HG02943 (cell line): ENCODE data around the gene SLC25A34.

Experiments used
- ATAC-seq: cut with Tn5 transposase; IDR thresholded peaks from one replicate; pipeline ENCODE4 v1.9.1; 2021; ENCODE audit warnings: mild to moderate bottlenecking, low read depth, moderate library complexity; ENCODE audit not compliant: unreplicated experiment

SLC25A34 gene

DNA sequence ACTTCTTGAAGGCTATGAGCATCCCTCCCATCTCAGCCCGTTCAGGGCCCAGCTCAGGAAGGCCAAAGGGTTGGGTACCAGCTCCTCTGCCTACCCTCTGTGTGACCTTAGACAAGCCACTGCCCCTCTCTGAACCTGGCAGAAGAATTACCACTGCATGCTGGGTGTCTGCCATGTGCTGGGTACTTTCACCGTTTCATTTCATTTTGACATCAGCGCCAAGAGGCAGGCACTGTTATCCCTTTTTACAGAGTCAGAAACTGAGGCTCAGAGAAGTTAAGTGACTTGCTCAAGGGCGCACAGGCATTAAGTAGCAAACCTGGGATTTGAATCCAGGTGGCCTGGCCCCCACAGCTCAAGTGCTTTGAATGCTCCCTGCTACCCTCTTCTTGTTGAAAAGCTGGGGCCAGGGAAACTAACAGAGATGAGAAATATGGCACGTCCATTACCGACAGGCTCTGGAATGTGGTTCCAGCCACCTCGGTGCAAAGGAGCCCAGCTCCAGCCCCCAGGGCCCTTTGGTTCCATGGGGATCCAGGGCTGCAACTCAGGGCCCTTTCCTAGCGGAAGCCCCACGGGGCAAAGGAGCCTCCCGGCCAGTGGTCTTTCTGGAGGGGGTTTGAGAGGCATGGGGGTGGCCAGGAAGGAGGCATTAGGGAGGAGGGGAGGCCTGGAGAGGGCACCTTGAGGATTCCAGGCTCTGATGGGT is 12.8 kb downstream of the SLC25A34 start:
- no peak for ATAC-seq

DNA sequence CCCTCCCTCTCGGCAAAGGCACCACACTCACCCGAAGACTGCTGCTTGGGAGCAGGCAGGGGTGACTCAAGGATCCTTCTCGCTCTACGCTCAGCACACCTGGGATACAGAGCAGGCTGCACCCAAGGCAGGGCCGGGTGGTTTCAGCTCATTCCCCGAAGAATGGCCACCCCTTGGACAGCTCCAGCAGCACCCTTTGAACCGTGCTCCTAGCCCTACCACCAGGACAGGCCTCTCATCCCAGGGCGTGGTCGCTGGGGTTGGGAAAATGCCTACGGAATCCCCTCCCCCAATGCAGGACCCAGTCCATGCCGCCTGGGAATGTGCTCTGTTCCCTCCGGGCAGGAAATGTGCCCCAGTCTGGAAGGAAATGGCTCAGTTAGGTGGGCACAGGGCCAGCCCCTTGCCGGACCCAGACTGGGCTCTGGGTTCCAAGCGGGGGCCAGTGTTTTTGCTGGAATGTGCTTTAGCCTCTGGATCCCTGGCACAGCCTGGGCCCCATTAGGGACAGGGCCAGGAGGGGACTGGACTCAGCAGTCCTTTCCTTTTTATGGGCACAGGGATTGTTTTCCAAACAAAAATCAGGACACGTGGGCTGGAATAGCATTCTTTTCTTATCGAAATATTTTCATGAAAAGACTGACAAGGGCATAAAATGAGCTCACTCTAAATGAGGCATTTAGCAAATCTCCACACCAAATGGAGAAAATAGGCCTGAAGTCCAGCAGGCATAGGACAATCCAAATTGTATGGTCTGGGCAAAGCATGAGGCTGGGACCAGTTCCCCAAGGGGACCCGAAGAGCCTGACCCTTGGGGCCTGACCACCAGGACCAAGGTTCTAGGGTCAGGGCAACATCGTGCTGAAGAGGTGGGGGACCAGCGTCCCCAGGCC is 13.6 kb downstream of the SLC25A34 start:
- no peak for ATAC-seq

- no peak for ATAC-seq
Observed at GRCh38 chr1:15750924-15751323, 14.9 kb downstream of the SLC25A34 start.

DNA sequence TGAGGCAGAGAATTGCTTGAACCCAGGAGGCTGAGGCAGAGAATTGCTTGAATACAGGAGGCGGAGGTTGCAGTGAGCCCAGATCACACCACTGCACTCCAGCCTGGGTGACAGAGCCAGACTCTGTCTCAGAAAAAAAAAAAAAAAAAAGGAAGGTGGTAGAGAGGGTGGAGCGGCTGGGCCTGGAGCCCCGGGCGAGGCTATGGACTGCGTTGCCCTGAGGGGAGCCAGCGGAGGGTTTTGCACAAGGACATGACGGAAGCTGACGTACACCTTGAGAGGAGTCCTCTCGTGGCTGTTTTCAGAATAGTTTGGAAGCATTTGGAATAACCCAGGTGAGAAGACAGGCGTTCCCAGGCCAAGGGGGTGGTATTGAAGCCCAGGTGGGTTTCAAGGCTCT is 15.7 kb downstream of the SLC25A34 start:
- ATAC-seq = no peak

DNA sequence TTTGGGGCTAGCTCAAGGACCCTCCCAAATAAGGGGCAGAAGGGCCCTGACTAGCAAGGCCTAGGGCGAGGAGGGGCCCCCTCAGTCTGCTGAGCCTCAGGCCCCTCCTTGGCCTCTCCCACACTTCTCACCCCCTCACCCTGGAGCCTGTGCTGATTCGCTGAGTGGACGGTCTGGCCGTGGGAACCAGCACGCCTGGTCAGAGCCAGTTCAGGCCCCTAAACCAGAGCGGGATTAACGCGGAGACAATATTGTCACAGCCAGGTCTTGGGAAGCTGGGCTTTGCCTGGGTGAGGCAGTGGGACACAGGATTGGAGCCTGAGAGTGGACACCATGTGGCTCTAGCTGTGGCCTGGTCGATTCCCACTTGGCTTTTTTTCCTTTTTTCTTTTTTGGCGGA is 17.7 kb downstream of the SLC25A34 start:
- no peak for ATAC-seq

GRCh38 chr1:15755021-15755645 is 19.1 kb downstream of the SLC25A34 start:
- no peak for ATAC-seq

DNA sequence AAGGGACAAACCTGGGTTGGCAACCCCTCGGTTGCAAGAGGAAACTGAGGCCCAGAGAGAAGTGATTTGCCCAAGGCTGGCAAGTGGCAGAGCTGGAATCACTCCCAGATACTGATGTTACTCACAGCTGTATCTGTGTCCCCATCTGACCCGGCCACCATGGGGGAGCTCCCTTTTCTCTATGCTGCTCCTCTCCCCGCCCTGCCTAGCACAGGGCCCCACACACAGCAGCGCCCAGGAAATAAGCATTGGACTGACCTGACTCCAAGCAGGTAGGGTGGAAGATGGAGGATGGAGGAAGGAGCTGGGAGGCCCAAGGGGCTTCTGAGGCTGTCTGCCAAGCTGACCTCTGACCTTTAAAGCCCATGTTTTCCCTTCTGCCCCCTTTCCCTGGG is 19.6 kb downstream of the SLC25A34 start:
- ATAC-seq = no peak

DNA sequence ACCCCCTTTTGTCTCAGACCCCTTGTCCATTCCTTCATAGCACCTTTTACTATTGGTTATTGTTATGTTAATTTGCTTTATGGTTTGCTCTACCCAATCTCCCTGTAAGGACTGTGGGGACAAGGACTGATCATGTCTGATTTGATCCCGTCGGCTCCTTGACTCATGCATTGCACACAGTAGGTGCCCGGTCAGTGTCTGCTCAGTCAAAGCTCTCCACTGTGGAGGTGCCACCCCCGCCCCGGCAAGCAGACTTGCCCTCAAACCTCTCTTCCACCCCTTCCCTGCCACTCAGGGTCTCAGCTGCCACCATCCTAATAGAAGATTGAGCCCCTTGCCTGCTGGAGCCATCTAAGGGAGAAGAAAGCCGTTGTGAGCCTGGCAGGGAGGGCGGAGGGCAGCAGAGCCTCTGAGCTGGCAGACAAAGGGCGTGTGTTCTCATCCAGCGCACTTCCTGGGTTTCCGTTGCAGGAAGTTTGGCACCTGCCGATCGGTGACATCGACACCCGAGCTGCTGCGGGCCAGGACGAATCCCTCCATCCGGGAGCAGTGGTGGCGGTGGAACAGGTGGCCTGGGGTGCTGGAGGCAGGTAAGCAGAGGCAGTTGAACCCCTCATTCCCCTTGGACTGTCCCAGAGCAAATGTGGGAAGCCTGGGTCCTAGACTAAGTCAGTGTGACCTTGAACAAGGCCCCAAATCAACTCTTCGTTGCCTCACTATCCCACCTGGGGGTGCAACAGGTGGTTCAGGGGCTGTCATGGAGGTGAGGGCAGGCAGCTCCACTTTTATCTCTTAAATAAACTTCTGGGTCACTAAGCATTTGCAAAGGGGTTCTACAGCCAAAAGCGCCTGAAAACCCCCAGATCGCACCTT is 20.3 kb downstream of the SLC25A34 start:
- no peak for ATAC-seq

DNA sequence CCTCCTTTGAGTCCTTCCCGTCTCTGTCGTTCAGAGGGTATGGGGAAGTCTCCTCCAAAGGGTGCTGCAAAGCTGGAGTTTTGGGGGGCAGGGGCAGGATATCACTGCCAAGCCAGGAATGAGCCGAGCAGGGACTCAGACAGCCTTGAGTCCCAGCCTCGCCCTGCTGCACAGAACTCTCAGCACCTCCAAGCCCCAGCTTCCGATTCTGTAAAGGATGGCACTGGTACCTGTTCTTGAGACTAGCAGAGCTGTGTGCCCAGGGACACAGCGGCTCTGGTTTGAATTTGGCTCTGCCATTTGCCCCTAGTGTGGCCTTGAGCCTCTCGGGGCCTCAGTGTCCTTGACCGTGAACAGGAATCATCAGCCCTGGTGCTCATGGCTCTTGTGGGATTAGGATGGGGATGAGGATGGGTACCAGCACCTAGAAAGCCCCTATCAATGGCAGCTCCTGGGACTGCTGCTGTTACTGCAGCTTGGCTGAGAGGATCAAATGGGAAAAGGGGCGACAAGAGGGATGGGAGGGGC is 21.0 kb downstream of the SLC25A34 start:
- no peak for ATAC-seq

- no peak for ATAC-seq
Observed at GRCh38 chr1:15757575-15758342, 21.7 kb downstream of the SLC25A34 start.

- no peak for ATAC-seq
Observed at GRCh38 chr1:15758343-15758931, 22.4 kb downstream of the SLC25A34 start, which contains the start of gene FBLIM1. FBLIM1 (plus strand) TSS chr1:15758795; CDS start chr1:15764984, 6,189 bp downstream.

DNA sequence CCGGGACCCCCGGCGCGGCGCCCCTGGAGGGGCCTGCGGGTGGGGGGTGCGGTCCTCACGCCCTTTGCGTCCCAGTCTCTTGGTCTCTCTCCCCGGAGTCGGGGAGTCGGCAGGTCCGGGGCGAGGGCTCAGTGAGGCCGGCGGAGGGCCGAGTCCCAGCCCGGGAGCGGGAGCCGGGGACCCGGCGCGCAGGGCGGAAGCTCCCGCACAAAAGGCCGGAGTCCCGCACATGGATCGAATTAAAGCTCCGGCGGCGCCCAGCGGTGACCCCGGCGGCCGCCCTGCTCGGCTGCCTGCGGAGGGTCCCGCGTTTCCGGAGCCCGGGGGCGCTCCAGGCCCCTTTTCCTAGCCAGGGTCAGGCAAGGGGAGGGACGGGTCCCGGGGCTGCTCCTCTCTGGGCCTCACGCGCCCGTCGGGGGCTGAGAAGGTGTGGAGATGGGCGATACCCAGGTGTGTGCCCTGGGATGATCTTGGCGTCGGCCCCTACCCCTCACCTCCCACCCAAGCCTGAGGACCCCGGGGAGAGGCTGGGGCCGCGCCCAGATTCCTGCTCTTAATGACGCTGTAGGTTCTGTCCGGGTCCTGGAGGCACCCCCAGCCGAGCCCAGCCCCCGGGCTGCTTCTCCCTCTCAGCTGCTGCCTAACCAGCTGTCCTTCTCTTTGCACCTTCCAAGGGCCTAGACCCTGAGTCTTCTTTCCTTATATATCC is 23.0 kb downstream of the SLC25A34 start:
- no peak for ATAC-seq

GRCh38 chr1:15760520-15761211 is 24.6 kb downstream of the SLC25A34 start:
- no peak for ATAC-seq

- no peak for ATAC-seq
Observed at GRCh38 chr1:15761366-15762128, 25.5 kb downstream of the SLC25A34 start.

DNA sequence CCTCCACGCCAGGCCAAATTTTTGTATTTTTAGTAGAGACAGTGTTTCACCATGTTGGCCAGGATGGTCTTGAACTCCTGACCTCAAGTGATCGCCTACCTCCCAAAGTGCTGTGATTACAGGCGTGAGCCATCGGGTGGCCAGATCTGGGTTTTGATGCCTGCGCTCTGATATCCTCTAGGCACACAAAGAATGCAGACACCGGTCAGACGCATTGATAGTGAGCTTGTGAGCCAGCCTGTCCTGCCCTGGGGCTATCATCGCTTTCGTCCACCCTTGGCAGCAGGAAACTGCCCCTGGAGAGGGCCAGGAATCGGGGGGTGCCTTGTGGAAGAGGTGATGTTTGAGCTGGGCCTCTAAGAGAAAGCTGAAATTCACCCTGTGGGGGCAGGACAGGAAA is 26.5 kb downstream of the SLC25A34 start:
- ATAC-seq = no peak

GRCh38 chr1:15764269-15764764 is 28.3 kb downstream of the SLC25A34 start:
- ATAC-seq = no peak

- no peak for ATAC-seq
Observed at GRCh38 chr1:15764890-15765289, 28.8 kb downstream of the SLC25A34 start.
